HepG2 (cell line): ENCODE measurements around the gene SLC27A1. TPM values are rescaled to one million over a fixed set of nuclear protein-coding genes. Genes with fewer than 3 reads are reported as not detected.

Source experiments
- AFF4 ChIP-seq: sonication (generic); formaldehyde crosslinking; IDR thresholded peaks from 2 replicates; pipeline ENCODE4 v1.4.0; 2020; ENCODE audit warnings: missing genetic modification reagents
- CREM ChIP-seq, 2 experiments: sonication (generic) in 1 of 2; formaldehyde crosslinking in 1 of 2; IDR thresholded peaks; 2 replicates each; pipeline versions ENCODE4 v1.4.0 to v1.6.1; 2016 to 2020; ENCODE audit warnings: antibody characterized with exemption in 1 of 2, mild to moderate bottlenecking in 1 of 2, missing genetic modification reagents in 1 of 2
- GABPB1 ChIP-seq: IDR thresholded peaks from 2 replicates; pipeline ENCODE4 v1.6.1; 2016; ENCODE audit warnings: mild to moderate bottlenecking, missing genetic modification reagents, moderate library complexity, missing compliant biosample characterization
- GMEB2 ChIP-seq: IDR thresholded peaks from 2 replicates; pipeline ENCODE4 v1.6.1; 2016; ENCODE audit warnings: missing biosample characterization, missing genetic modification reagents, low read depth
- IRF2 ChIP-seq: IDR thresholded peaks from 2 replicates; pipeline ENCODE4 v1.6.1; 2018; ENCODE audit warnings: missing genetic modification reagents, missing compliant biosample characterization
- LCORL ChIP-seq, 2 experiments: fragments of 450-650 bp in 1 of 2; sonication (generic) in 1 of 2; formaldehyde crosslinking in 1 of 2; IDR thresholded peaks; 2 replicates each; pipeline versions ENCODE4 v1.5.0 to v1.6.1; 2017 to 2020; ENCODE audit warnings: antibody characterized with exemption in 1 of 2, missing genetic modification reagents in 1 of 2
- MAFG ChIP-seq: sonication (generic); formaldehyde crosslinking; IDR thresholded peaks from 2 replicates; pipeline ENCODE4 v1.5.1; 2020; ENCODE audit warnings: mild to moderate bottlenecking, missing genetic modification reagents
- MAFK ChIP-seq, 2 experiments: IDR thresholded peaks in 1 of 2; conservative IDR thresholded peaks in 1 of 2; 2 replicates each; pipeline ENCODE4 v1.6.1; 2011; ENCODE audit warnings: improper control_type of control experiment in 2 of 2, low read length in 2 of 2
- POLR2A ChIP-seq, 2 experiments: IDR thresholded peaks; 2 replicates each; pipeline ENCODE4 v1.6.1; 2011; ENCODE audit warnings: low read depth in 2 of 2, low read length in 2 of 2, mild to moderate bottlenecking in 1 of 2, moderate library complexity in 1 of 2; ENCODE audit not compliant: insufficient read depth in 1 of 2
- RBFOX2 ChIP-seq: fragments of 200-400 bp; formaldehyde crosslinking; IDR thresholded peaks from 2 replicates; pipeline ENCODE4 v1.6.1; 2017; ENCODE audit warnings: low read depth, mild to moderate bottlenecking, low read length
- RFX5 ChIP-seq: IDR thresholded peaks from 2 replicates; pipeline ENCODE4 v1.6.1; 2011; ENCODE audit warnings: low read depth, low read length, improper control_type of control experiment
- SP1 ChIP-seq, 2 experiments: fragments of 450-650 bp in 1 of 2; sonication (generic) in 1 of 2; formaldehyde crosslinking in 1 of 2; IDR thresholded peaks; 2 replicates each; pipeline versions ENCODE4 v1.4.0 to v1.6.1; 2016 to 2020; ENCODE audit warnings: missing genetic modification reagents in 1 of 2
- SRSF4 ChIP-seq: fragments of 200-400 bp; formaldehyde crosslinking; IDR thresholded peaks from one replicate; pipeline ENCODE4 v1.6.1; 2018; ENCODE audit warnings: mild to moderate bottlenecking, low read depth, low read length, moderate library complexity; ENCODE audit not compliant: poor library complexity, severe bottlenecking
- TCF12 ChIP-seq, 2 experiments: fragments of 450-650 bp in 1 of 2; sonication (generic) in 1 of 2; formaldehyde crosslinking in 1 of 2; IDR thresholded peaks; 2 replicates each; pipeline versions ENCODE4 v1.6.1 to v1.8.0; 2017 to 2022; ENCODE audit warnings: antibody characterized with exemption in 1 of 2, mild to moderate bottlenecking in 1 of 2, missing genetic modification reagents in 1 of 2, moderate library complexity in 1 of 2
- ZBTB8A ChIP-seq: sonication (generic); formaldehyde crosslinking; IDR thresholded peaks from 2 replicates; pipeline ENCODE4 v1.4.0; 2020; ENCODE audit warnings: mild to moderate bottlenecking, low read depth, missing genetic modification reagents, borderline replicate concordance
- ZNF460 ChIP-seq: sonication (generic); formaldehyde crosslinking; IDR thresholded peaks from 2 replicates; pipeline ENCODE4 v1.5.1; 2020; ENCODE audit warnings: missing genetic modification reagents, mild to moderate bottlenecking, borderline replicate concordance
- ZNF543 ChIP-seq: sonication (generic); formaldehyde crosslinking; IDR thresholded peaks from 2 replicates; pipeline ENCODE4 v1.4.0; 2020; ENCODE audit warnings: mild to moderate bottlenecking, missing genetic modification reagents
- ZNF562 ChIP-seq: sonication (generic); formaldehyde crosslinking; IDR thresholded peaks from 2 replicates; pipeline ENCODE4 v1.8.0; 2022; ENCODE audit warnings: missing genetic modification reagents, borderline replicate concordance
- ZNF567 ChIP-seq: sonication (generic); formaldehyde crosslinking; IDR thresholded peaks from 2 replicates; pipeline ENCODE4 v1.8.1; 2023; ENCODE audit warnings: mild to moderate bottlenecking, missing genetic modification reagents, borderline replicate concordance
- ZNF772 ChIP-seq: sonication (generic); formaldehyde crosslinking; IDR thresholded peaks from 2 replicates; pipeline ENCODE4 v1.5.0; 2020; ENCODE audit warnings: mild to moderate bottlenecking, missing genetic modification reagents
- polyA plus RNA-seq, 8 experiments: library from polyadenylated mRNA; depleted of rRNA in 3 of 8; stranded (reverse) in 7 of 8; unstranded in 1 of 8; fragments of >200 nt; fragmentation: Illumina TruSeq in 4 of 8; extraction: Trizol in 4 of 8; gene quantifications; 2 replicates each; pipeline versions ENCODE4 v1.2.1 to v1.2.3, GENCODE V29; 2011 to 2016; ENCODE audit warnings: low read depth in 4 of 8, missing spikeins in 1 of 8, mixed read lengths in 1 of 8; ENCODE audit not compliant: insufficient read depth in 1 of 8
- total RNA-seq, 5 experiments: library from RNA; depleted of rRNA; stranded (reverse); fragments of >200 nt; fragmentation: Illumina TruSeq; extraction: Trizol; gene quantifications; 2 replicates each; pipeline ENCODE4 v1.2.3, GENCODE V29; 2016; ENCODE audit warnings: low read depth in 1 of 5

Gene SLC27A1
- total and polyA plus RNA-seq, 2 of the 13 experiments (the other 11 are each of a cell fraction or from before 2014, with no cell fraction given) = 4.1 to 8.8 TPM

GRCh38 chr19:17488593-17489391, 18.5 kb downstream of the SLC27A1 start (continued):
- TF ChIP-seq AFF4 (CRISPR knock-in tag) = no peak
- TF ChIP-seq LCORL (IDR thresholded peaks at IDR 0.05) = no peak
- TF ChIP-seq LCORL (CRISPR knock-in tag; IDR thresholded peaks at IDR 0.05) = no peak
- no peak for TF ChIP-seq MAFG
- TF ChIP-seq GABPB1 (CRISPR knock-in tag) = 0 out of 2 replicates have a peak, but pooled peaks have one; percentile 19
- no peak for TF ChIP-seq IRF2 (CRISPR knock-in tag)
- no peak for TF ChIP-seq GMEB2 (CRISPR knock-in tag)
- peak in 1 of 2 experiments; percentile 54; a peak in 2 of 4 replicates for TF ChIP-seq POLR2A (IDR thresholded peaks at IDR 0.05; ENCODE audit: insufficient read depth in 1 of 2, low read depth in 2 of 2, low read length in 2 of 2)
- TF ChIP-seq SP1 (IDR thresholded peaks at IDR 0.05) = no peak
- TF ChIP-seq SP1 (CRISPR knock-in tag; IDR thresholded peaks at IDR 0.05) = peak; percentile 48; the same call in 1 of the 2 replicates
- TF ChIP-seq ZNF567 (CRISPR knock-in tag) = no peak
- TF ChIP-seq RFX5 = no peak
- TF ChIP-seq ZNF772 (CRISPR knock-in tag) = no peak
- no peak for TF ChIP-seq ZNF543 (CRISPR knock-in tag)
- no peak for TF ChIP-seq CREM (IDR thresholded peaks at IDR 0.05)
- TF ChIP-seq CREM (CRISPR knock-in tag; IDR thresholded peaks at IDR 0.05) = no peak
- no peak for TF ChIP-seq ZBTB8A (CRISPR knock-in tag)
- TF ChIP-seq ZNF460 = no peak
- TF ChIP-seq SRSF4 = no peak
- no peak for TF ChIP-seq MAFK (conservative IDR thresholded peaks at IDR 0.05 in 1 of 2, IDR thresholded peaks at IDR 0.05 in 1 of 2; ENCODE audit: low read length in 2 of 2)
- TF ChIP-seq ZNF562 (CRISPR knock-in tag) = no peak
- no peak for TF ChIP-seq TCF12 (IDR thresholded peaks at IDR 0.05)
- no peak for TF ChIP-seq TCF12 (CRISPR knock-in tag; IDR thresholded peaks at IDR 0.05)
- TF ChIP-seq RBFOX2 = no peak
